Measurements from ENCODE around the gene ZBTB46.

Gene ZBTB46

DNA sequence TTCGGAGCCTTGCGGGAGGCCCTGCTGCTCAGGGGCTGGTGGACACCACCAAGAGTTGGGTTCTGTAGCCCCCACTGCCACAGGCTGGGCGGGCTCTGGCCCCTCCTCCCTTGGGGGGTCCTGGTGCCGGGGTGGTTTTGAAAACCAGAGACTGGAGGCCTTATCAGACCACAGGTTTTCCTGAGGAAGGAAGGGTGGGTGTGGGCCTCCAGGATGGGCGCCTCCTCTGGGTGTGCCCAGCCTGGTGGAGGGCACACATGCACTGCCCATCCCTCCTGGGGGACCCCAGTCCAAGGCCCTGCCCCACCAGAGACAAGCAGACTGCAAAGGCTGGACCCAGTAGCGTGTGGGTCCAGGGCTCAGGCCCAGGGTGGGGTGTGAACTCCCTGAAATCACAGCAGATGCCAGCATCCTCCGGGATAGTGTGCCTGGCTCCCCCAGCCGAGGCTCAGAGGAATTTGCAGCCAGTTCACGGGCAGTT lies 13.5 kb upstream of the ZBTB46 start:
- DNase-seq (ENCODE audit: low read depth, low spot score), result no peak
- no peak overlapping the region for H3K4me3 ChIP-seq (ENCODE audit: low read depth, low read length)
- TF ChIP-seq, protein P1, sequence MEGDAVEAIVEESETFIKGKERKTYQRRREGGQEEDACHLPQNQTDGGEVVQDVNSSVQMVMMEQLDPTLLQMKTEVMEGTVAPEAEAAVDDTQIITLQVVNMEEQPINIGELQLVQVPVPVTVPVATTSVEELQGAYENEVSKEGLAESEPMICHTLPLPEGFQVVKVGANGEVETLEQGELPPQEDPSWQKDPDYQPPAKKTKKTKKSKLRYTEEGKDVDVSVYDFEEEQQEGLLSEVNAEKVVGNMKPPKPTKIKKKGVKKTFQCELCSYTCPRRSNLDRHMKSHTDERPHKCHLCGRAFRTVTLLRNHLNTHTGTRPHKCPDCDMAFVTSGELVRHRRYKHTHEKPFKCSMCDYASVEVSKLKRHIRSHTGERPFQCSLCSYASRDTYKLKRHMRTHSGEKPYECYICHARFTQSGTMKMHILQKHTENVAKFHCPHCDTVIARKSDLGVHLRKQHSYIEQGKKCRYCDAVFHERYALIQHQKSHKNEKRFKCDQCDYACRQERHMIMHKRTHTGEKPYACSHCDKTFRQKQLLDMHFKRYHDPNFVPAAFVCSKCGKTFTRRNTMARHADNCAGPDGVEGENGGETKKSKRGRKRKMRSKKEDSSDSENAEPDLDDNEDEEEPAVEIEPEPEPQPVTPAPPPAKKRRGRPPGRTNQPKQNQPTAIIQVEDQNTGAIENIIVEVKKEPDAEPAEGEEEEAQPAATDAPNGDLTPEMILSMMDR (IDR thresholded peaks at IDR 0.05; ENCODE audit: low read depth, low read length), result no peak
- in situ Hi-C loops (cut with HindIII; ENCODE audit: low sequenced_read_pairs), result no loop called here

DNA sequence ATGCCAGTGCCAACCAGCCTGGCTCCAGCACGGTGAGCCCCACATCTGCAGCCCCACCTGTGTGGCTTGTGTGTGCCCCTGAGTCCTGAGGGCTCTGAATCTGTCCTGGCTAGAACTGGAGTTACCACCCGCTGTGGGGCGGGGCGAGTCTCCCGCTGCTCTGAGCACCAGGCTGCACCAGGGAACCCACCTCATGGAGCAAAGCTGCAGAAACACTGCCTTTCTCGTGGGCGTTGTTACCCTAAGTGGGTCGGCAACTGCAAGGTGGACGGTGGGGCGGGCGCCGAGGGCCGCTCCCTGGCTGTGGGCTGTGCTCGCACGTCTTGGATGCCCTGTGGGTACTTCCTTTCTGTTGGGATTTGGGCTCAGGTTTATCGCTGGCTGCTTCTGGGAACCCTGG lies 12.7 kb upstream of the ZBTB46 start:
- in situ Hi-C loops (cut with HindIII; ENCODE audit: low sequenced_read_pairs), result no loop called here
- TF ChIP-seq, protein P1 (IDR thresholded peaks at IDR 0.05; ENCODE audit: low read depth, low read length), result no peak
- no peak overlapping the region for H3K4me3 ChIP-seq (ENCODE audit: low read depth, low read length)
- DNase-seq (ENCODE audit: low read depth, low spot score), result no peak

DNA sequence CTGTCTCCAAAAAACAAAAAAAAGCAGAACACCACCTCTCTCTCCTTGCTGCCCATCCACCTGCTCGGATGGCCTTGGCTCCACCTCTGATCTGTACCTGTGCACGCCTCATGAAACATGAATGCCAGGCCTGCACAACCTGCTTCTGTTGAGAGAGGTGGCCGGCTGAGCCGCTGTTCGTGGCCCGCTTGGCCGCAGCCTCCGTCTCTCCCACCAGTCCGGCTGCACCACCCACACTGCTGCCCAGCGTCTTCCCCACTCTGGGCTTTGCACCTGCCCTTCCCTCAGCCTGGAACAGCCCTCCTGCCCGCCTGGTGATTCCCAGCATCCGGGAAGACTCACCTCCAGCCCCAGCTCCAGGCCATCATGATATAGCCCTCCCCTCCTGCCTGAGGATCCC lies 12.2 kb upstream of the ZBTB46 start:
- in situ Hi-C loops (cut with HindIII; ENCODE audit: low sequenced_read_pairs), result no loop called here
- no peak overlapping the region for H3K4me3 ChIP-seq (ENCODE audit: low read depth, low read length)
- DNase-seq (ENCODE audit: low read depth, low spot score), result no peak
- TF ChIP-seq, protein P1 (IDR thresholded peaks at IDR 0.05; ENCODE audit: low read depth, low read length), result no peak

DNA sequence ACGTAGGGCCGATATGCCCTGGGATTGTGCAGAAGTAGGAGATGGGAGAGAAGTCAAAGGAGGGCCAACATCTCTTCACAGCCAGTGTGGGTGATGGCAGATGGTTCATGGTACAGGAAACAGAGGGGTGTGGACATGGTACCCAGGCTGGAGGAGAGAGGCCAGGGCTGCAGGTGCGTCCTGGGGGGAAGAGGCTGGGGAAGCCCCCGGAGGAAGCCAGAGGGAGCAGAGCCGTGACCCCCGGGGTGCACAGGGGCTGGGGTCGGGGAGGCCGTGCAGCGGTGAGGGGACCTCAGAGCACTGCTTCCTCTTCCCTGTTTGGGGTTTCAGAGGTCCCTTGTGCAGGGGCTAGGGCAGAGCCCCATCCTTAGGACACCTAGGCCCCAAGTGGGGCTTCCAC lies 11.2 kb upstream of the ZBTB46 start:
- H3K4me3 ChIP-seq (ENCODE audit: low read depth, low read length), result no peak overlapping the region
- in situ Hi-C loops (cut with HindIII; ENCODE audit: low sequenced_read_pairs), result no loop called here
- no peak for DNase-seq (ENCODE audit: low read depth, low spot score)
- TF ChIP-seq, protein P1 (IDR thresholded peaks at IDR 0.05; ENCODE audit: low read depth, low read length), result no peak

DNA sequence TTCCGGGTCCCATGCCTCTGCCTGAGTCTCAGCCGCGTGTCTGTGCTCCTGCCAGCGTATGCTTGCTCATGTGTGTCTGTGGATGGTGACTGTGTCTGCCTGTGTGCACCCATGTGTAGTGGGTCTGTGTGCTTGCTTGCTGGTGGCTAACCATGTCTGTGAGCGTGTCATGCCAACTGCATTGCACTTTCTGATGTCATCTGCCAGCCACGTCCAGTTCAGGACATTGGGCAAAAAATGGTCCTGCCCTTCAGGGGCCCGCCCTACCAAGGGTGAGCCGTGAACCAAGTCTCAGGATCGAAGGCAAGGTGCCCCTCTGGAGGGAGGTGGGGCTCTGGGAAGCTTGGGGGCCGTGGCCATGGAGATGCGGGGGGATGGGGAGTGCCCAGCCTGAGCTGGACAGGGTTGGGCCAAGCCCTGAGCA lies 9.4 kb upstream of the ZBTB46 start:
- in situ Hi-C loops (cut with HindIII; ENCODE audit: low sequenced_read_pairs), result no loop called here
- no peak overlapping the region for H3K4me3 ChIP-seq (ENCODE audit: low read depth, low read length)

DNA sequence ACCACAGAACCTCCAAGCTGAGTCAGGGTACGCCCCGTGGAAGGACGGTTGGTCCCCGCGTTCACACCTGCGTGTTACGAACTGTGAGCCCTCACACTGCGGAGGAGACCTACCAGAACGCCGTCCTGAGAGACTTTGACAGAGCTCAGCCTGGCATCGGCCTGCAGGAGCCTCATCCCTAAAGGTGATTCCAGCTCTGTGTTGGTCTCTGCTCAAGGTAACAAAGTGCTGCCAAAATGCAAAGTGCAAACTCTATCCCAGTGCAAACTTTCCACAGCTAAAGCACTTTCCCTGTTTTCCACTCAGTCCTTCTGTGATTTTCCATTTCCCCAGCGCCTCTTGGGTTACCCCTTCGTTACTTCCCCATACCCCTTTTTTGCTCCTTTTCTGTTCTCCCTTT lies 8.6 kb upstream of the ZBTB46 start:
- in situ Hi-C loops (cut with HindIII; ENCODE audit: low sequenced_read_pairs), result no loop called here
- H3K4me3 ChIP-seq (ENCODE audit: low read depth, low read length), result no peak overlapping the region

More for the DNA sequence above, 9.4 kb upstream of the ZBTB46 start:
- TF ChIP-seq, protein P1 (IDR thresholded peaks at IDR 0.05; ENCODE audit: low read depth, low read length), result no peak
- no peak for DNase-seq (ENCODE audit: low read depth, low spot score)

More for the DNA sequence above, 8.6 kb upstream of the ZBTB46 start:
- DNase-seq (ENCODE audit: low read depth, low spot score), result no peak
- TF ChIP-seq, protein P1 (IDR thresholded peaks at IDR 0.05; ENCODE audit: low read depth, low read length), result no peak
